Esophagus muscularis mucosa (tissue), 4 donors: ENCODE results near the gene GRIP1. TPM values are rescaled to one million over a fixed set of nuclear protein-coding genes. Genes with fewer than 3 reads are reported as not detected.

ENCODE experiments used
- DNase-seq: peaks from one replicate; pipeline ENCODE4 v3.0.0-alpha.2; 2017; ENCODE audit errors: extremely low spot score
- H3K27ac ChIP-seq, 4 donors: fragments of 200-600 bp; sonication (generic); replicated peaks in 1 of 4; 1 replicate in 3 of 4; 2 replicates in 1 of 4; pipeline ENCODE4 v1.5.1; 2016 to 2019; ENCODE audit warnings: mild to moderate bottlenecking in 1 of 4
- H3K27me3 ChIP-seq, 4 donors: fragments of 200-600 bp; sonication (generic); one replicate each; pipeline versions ENCODE4 v1.5.1 to v1.6.0; 2016 to 2019
- H3K36me3 ChIP-seq, 4 donors: fragments of 200-600 bp; sonication (generic); one replicate each; pipeline ENCODE4 v1.5.1; 2016 to 2019
- H3K4me1 ChIP-seq, 4 donors: fragments of 200-600 bp; sonication (generic); one replicate each; pipeline ENCODE4 v1.5.1; 2016 to 2019
- H3K4me3 ChIP-seq, 4 donors: fragments of 200-600 bp; sonication (generic); 1 replicate in 2 of 4; 2 replicates in 2 of 4; pipeline ENCODE4 v1.5.1; 2016 to 2019; ENCODE audit warnings: mild to moderate bottlenecking in 4 of 4, moderate library complexity in 1 of 4
- H3K9me3 ChIP-seq, 4 donors: fragments of 200-600 bp; sonication (generic); 1 replicate in 3 of 4; 2 replicates in 1 of 4; pipeline ENCODE4 v1.5.1; 2016 to 2019
- CTCF ChIP-seq, 3 experiments: fragments of 200-600 bp in 2 of 3; fragments of 450-650 bp in 1 of 3; sonication (generic) in 2 of 3; IDR thresholded peaks; one replicate each; pipeline ENCODE4 v1.5.1; 2017 to 2019; ENCODE audit warnings: antibody characterized with exemption in 3 of 3, mild to moderate bottlenecking in 2 of 3, moderate library complexity in 1 of 3
- EP300 ChIP-seq: sonication (generic); formaldehyde crosslinking; IDR thresholded peaks from one replicate; pipeline ENCODE4 v1.6.1; 2017; ENCODE audit warnings: antibody characterized with exemption
- POLR2A ChIP-seq: fragments of 450-650 bp; IDR thresholded peaks from one replicate; pipeline ENCODE4 v1.6.1; 2017; ENCODE audit warnings: antibody characterized with exemption, moderate library complexity, mild to moderate bottlenecking, low read depth
- POLR2AphosphoS5 ChIP-seq, 2 donors: sonication (generic); formaldehyde crosslinking; IDR thresholded peaks; one replicate each; pipeline ENCODE4 v1.6.1; 2017; ENCODE audit warnings: antibody characterized with exemption in 2 of 2
- WGBS: methylation state at CpG from one replicate; pipeline ENCODE4 v1.1.5; 2018; 5-methylcytosine and 5-hydroxymethylcytosine counted together
- intact Hi-C: fragments of 100-400 bp; cut with DNase I; formaldehyde crosslinking; loops from one replicate; pipeline ENCODE4 v1.15.1; 2023
- total RNA-seq, 4 donors: library from RNA; depleted of rRNA; stranded (reverse); fragments of >200 nt; gene quantifications; one replicate each; pipeline versions ENCODE4 v1.1.0 to v1.2.1, GENCODE V29; 2016

The GRIP1 gene
- total RNA-seq, 4 donors from 2014 or later = 12.5 to 15.2 (median 13.6) TPM

DNA sequence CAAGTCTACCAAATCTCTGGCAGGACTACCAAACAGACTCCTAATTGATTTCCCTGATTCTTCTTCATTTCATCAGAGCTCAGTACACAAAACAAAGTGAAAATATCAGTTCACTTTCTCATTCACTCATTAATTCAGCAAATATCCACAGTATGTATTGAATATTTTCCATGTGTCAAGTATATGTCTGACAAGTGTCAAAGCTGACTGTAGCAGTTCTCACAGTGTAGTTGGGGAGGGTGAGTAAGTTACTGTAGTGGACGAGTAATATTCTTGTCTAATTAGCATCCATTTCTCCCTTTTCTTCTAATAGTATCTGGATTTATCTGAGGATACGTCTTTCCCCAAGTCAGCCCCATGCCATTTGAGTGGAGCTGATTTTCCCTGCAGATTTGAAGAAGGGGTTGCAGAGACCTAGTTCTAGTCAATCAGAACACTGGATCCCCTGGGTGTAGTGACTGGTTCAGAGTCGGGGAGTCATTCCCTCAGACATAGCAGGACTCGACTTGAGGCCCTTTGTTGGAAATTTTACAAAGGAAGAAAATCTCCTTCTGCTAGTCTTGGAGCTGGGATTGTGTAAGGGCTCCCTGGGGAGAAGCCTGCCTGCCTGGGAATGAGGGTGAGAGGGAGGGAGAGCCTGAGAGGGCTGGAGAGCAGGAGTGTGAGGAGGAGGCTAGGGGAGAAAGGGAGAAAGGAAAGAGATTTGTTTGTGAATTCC, 51.4 kb downstream of the GRIP1 start:
- H3K27me3 ChIP-seq = no peaks in the 10 kb centered on the region
- H3K9me3 ChIP-seq = no peaks in the 10 kb centered on the region
- TF ChIP-seq CTCF (IDR thresholded peaks at IDR 0.05) (no peak), EP300 (no peak), POLR2A (no peak), POLR2AphosphoS5 (IDR thresholded peaks at IDR 0.05) (no peak)
- no peak overlapping the region for H3K27ac ChIP-seq
- intact Hi-C loops = no loop called here
- H3K36me3 ChIP-seq = no peaks in the 10 kb centered on the region
- DNase-seq = no peak
- WGBS = 67% methylated on average over 4 of the region's 4 CpGs
- no peaks in the 10 kb centered on the region for H3K4me1 ChIP-seq
- no peak overlapping the region for H3K4me3 ChIP-seq

GRCh38 chr12:66624806-66625205, 54.1 kb downstream of the GRIP1 start:
- Histone ChIP-seq H3K36me3 (no peaks in the 10 kb centered on the region), H3K4me1 (no peaks in the 10 kb centered on the region), H3K27me3 (no peaks in the 10 kb centered on the region), H3K4me3 (no peak overlapping the region), H3K9me3 (no peaks in the 10 kb centered on the region), H3K27ac (no peak overlapping the region)
- 88% methylated on average over 2 of the region's 2 CpGs for WGBS
- TF ChIP-seq EP300 (no peak), CTCF (IDR thresholded peaks at IDR 0.05) (no peak), POLR2AphosphoS5 (IDR thresholded peaks at IDR 0.05) (no peak), POLR2A (no peak)
- DNase-seq = no peak
- intact Hi-C loops = no loop called here

DNA sequence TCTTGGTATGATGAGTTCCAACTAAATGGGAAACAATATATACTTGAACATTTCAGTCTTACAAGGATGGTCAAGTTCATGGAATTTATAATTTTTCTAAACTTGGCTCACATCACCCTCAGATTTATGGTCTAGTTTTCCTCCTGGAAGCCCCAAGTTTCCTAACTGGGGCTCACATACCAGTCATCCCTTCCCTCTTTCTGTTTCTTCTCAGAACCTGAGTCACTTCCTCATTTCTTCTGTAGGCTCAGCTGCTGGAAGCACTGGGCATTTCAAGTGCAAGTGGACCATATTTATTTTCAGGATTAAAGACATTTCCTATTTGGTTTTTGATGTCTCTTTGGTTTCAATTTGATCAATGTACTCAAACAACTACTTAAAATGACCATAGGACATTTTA, 55.4 kb downstream of the GRIP1 start:
- Histone ChIP-seq H3K27me3 (no peaks in the 10 kb centered on the region), H3K27ac (no peak overlapping the region), H3K4me3 (no peak overlapping the region), H3K9me3 (no peaks in the 10 kb centered on the region), H3K4me1 (no peaks in the 10 kb centered on the region), H3K36me3 (no peaks in the 10 kb centered on the region)
- no peak for TF ChIP-seq POLR2AphosphoS5 (IDR thresholded peaks at IDR 0.05)
- TF ChIP-seq CTCF (IDR thresholded peaks at IDR 0.05) = no peak
- TF ChIP-seq POLR2A = no peak
- TF ChIP-seq EP300 = no peak
- intact Hi-C loops = no loop called here
- DNase-seq = no peak

DNA sequence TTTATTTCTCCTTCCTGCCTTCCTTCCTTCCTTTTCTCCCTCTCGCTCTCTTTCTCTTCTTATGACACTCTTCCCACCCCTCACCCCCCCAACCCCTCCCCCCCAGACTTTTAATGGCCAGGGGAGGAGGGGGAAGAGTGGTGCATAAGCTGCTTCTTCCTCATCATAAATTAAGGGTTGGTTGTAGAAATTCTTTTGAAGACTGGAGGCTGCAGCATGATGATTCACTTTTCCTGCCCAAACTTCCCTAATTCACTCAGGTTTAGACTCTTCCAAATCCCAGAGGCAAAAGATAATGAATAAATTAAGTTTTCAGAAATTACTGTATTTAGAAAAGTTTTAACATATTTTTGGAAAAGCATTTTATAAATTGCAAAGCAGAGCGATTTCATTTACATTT, 58.2 kb downstream of the GRIP1 start:
- no peak overlapping the region for H3K4me3 ChIP-seq
- no peaks in the 10 kb centered on the region for H3K9me3 ChIP-seq
- WGBS = 76% methylated on average over 2 of the region's 2 CpGs
- H3K36me3 ChIP-seq = no peaks in the 10 kb centered on the region
- DNase-seq = no peak
- H3K27me3 ChIP-seq = no peaks in the 10 kb centered on the region
- H3K4me1 ChIP-seq = no peaks in the 10 kb centered on the region
- intact Hi-C loops = no loop called here
- no peak overlapping the region for H3K27ac ChIP-seq
- TF ChIP-seq POLR2A (no peak), CTCF (IDR thresholded peaks at IDR 0.05) (no peak), POLR2AphosphoS5 (IDR thresholded peaks at IDR 0.05) (no peak)

DNA sequence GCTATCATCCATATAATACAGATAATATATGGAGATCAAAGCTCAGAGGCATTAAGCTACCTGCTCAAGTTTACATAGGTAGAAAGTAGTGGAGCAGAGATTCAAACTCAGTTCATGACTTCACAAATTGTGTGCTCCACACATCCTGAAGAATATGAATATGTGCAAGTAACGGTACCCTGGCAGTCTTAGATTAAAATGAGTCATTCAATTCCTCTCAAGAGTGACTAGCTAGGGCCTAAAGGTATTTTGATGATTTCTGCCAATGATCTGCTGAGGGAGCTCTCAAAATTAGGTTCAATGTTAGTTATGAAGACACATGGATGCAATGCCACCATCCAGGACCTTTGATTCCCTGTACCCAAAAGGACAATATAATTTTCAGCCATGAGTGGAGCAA, 58.9 kb downstream of the GRIP1 start:
- TF ChIP-seq POLR2A (no peak), CTCF (IDR thresholded peaks at IDR 0.05) (no peak), EP300 (no peak), POLR2AphosphoS5 (IDR thresholded peaks at IDR 0.05) (no peak)
- H3K4me3 ChIP-seq = no peak overlapping the region
- no peaks in the 10 kb centered on the region for H3K36me3 ChIP-seq
- WGBS = 62% methylated on average over 1 of the region's 1 CpG
- no peak overlapping the region for H3K27ac ChIP-seq
- no peaks in the 10 kb centered on the region for H3K27me3 ChIP-seq
- no peaks in the 10 kb centered on the region for H3K4me1 ChIP-seq
- intact Hi-C loops = no loop called here
- H3K9me3 ChIP-seq = no peaks in the 10 kb centered on the region
- DNase-seq = no peak
